DMS53 treated with DMSO at 0.1 percent for 48 hours (cell line): ENCODE measurements around the gene PAPPA.

Experiments
- DNase-seq: peaks from one replicate; lab custom pipeline; 2025; ENCODE audit not compliant: unreplicated experiment; lab: John Stamatoyannopoulos, UW

PAPPA gene, protein sequence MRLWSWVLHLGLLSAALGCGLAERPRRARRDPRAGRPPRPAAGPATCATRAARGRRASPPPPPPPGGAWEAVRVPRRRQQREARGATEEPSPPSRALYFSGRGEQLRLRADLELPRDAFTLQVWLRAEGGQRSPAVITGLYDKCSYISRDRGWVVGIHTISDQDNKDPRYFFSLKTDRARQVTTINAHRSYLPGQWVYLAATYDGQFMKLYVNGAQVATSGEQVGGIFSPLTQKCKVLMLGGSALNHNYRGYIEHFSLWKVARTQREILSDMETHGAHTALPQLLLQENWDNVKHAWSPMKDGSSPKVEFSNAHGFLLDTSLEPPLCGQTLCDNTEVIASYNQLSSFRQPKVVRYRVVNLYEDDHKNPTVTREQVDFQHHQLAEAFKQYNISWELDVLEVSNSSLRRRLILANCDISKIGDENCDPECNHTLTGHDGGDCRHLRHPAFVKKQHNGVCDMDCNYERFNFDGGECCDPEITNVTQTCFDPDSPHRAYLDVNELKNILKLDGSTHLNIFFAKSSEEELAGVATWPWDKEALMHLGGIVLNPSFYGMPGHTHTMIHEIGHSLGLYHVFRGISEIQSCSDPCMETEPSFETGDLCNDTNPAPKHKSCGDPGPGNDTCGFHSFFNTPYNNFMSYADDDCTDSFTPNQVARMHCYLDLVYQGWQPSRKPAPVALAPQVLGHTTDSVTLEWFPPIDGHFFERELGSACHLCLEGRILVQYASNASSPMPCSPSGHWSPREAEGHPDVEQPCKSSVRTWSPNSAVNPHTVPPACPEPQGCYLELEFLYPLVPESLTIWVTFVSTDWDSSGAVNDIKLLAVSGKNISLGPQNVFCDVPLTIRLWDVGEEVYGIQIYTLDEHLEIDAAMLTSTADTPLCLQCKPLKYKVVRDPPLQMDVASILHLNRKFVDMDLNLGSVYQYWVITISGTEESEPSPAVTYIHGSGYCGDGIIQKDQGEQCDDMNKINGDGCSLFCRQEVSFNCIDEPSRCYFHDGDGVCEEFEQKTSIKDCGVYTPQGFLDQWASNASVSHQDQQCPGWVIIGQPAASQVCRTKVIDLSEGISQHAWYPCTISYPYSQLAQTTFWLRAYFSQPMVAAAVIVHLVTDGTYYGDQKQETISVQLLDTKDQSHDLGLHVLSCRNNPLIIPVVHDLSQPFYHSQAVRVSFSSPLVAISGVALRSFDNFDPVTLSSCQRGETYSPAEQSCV (N-terminal part only)

DNA sequence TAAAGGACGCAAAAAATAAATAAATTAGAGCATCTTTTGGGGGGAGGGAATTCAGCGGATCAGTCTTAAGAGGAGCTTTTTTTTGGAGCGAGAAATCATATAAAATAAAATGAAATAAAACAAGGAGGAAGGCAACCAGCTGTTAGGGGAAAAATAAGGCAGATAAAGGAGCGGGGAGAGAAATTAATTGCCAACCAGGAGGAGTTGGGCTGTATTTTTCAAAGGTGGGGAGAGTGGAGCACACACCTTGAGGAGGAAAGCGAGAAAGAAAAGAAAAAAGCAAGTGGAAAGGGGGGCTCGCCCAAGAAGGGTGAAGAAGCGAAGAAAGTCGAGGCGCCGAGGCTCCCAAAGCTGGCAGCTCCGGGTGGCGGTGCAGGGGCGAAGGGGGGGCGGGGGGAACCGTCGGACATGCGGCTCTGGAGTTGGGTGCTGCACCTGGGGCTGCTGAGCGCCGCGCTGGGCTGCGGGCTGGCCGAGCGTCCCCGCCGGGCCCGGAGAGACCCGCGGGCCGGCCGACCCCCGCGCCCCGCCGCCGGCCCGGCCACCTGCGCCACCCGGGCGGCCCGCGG, at the start of gene PAPPA:
Gene PAPPA (plus strand): TSS at position 27 of the 569 bp plus-strand sequence. CDS start 382 bp downstream, at position 409.
- no peak for DNase-seq

- DNase-seq, result no peak
Observed at GRCh38 chr9:116103976-116104820, 49.4 kb upstream of the PAPPA start.

GRCh38 chr9:116112236-116112635, 41.4 kb upstream of the PAPPA start:
- no peak for DNase-seq

DNA sequence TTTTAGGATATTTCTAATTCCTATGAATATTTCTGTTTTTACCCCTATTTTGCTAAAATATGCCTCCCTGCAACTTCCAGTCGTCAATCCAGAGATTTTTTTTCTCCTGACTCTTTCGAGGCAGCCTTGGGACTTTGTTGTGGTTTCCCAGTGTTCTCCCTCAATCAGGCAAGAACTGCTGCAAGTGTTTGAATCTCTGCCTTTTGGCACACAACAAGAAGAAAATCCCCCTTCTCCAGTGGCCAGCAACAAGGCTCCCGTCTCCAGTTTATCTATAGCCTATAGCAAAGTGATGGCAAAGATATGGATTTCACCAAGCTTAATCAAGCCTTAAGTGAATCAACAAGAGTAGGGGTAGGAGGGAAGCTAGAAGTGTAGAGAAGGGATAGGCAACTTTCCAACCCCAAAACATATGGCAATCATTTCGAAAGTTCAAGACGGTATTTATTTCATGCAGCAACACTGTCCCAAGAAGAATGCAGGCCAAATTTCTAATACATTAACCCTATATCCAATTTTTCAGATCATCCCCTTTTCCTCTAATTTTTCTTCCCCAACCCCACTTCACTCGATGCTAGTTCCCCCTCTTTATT, 37.7 kb upstream of the PAPPA start:
- DNase-seq, result no peak

DNA sequence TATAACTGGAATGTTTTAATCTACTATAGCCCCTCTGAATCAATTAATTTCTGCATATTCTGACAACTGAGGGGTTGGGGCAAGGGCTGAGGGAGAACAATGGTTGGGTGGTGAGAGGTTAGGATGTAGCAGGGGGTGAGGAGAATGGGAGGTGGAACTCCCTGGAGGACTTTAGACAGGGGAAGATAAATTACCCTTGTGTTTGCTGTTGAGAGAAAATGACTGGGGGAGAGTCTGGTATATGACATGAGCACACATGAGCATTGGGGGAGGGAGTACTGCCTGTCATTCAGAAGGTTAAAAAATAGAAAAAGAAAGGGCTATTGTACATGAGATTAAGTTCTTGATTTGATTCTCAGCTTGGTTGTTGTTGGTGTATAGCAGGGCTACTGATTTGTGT, 37.2 kb upstream of the PAPPA start:
- DNase-seq, result no peak

DNA sequence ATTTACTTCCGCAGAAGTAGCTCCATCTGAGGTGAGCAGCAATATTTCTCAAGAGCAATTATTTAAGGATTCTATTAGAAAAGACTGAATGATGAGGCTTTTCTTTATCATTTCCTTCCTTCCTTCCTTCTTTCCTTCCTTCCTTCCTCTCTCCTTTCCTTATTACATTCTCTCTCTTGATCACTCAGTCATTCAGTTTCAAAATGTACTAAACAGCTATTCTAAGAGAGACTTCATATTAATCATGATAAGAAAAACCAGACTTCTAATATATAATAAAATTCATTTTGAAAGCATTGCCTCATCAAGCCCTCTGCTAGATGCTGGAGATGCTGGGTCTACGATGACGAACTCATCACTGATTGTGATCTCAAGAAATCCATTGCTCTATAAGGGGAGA, 30.4 kb upstream of the PAPPA start:
- DNase-seq, result no peak

DNA sequence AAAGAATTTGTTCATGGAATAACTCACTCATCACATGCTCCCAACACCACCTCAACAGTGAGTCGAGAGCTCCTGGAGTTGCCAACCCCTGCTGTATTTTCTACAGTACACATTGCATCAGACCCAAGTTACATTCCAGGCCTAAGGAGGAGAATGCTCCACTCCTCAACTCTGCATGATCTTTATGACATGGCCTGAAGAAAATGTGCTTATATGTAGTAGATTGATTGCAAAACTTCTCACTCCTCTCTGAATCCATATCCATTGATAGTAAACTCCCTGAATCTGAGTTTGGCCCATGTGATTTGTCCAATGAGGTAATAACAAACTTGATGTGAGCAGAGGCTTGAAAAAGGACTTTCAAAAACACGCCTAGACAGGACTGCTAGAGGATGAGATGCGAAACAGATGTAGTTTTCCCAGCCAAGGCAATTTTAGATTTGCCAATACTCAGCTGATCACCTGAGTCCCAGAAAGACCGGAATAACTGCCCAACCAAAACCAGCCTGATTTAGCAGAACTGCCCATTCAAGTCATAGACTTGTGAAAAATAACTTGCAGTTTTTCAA, 29.0 kb upstream of the PAPPA start:
- no peak for DNase-seq

- DNase-seq, result no peak
Observed at GRCh38 chr9:116133163-116133562, 20.4 kb upstream of the PAPPA start.

DNA sequence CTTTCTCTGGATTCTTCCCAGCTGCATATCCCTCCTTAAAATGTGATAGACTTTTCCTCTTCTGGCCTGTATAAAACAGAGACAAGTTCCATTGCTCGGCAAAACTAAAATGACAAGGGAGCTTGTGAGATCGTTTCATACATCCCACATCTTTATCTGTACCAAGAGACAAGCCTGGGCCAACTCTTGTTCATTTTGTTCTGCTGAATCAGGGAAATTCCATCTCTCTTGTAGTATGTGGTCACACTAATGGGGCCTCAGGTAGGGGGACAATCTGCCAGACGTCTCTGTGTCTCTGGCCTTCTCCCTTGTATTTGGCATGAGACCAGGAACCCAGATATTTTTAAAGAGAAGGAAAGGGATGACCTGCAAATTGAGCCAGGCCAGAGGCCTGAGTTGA, 18.6 kb upstream of the PAPPA start:
- no peak for DNase-seq

DNA sequence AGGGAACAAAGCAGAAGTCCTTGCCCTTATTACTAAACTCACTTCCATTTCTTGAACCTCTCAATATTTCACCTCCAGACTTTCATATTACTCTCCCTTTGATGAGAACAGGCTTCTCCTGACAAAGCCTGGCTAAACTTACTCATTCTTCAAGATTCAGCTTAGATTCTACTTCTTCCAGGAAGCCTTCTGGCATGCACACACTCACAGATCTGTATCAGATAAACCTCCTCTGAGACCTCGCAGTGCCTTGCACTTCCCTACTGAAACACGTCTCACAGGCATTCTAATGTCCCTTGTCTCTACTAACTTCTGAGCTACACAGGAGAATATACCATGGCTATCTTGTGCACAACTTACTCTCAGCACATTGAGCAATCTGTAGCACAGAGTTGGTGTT, 16.6 kb upstream of the PAPPA start:
- DNase-seq, result no peak

- no peak for DNase-seq
Observed at GRCh38 chr9:116137581-116137980, 16.0 kb upstream of the PAPPA start.

DNA sequence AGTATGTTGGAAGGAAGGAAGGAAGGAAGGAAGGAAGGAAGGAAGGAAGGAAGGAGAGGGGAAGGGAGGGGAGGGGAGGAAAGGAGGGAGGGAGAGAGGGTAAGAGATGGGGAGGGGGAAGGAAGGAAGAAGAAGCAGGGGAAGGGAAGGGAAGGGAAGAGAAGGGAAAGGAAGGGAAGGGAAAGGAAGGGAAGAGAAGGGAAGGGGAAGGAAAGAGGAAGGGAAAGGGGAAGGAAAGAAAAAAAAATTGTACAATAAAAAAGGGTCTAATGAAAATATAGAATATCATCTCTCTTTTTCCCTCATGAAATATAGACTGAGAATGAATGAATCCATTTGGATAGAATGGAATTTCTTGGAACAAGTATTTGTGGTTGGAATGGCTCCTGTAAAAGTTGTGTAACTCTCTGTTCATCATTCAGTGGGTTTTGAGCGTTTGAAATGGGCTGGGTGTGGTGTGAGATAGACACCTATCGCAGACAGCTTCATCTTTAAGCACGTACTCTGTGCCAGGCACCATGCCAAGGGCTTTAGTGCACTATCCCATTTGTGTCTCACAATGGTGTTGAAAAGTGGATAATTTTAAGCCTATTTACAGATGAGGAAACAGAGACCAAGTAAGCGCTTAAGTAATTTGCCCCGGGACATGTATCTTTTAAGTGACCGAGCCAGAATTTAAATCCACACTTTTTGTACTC, 11.6 kb upstream of the PAPPA start:
- DNase-seq, result no peak

DNA sequence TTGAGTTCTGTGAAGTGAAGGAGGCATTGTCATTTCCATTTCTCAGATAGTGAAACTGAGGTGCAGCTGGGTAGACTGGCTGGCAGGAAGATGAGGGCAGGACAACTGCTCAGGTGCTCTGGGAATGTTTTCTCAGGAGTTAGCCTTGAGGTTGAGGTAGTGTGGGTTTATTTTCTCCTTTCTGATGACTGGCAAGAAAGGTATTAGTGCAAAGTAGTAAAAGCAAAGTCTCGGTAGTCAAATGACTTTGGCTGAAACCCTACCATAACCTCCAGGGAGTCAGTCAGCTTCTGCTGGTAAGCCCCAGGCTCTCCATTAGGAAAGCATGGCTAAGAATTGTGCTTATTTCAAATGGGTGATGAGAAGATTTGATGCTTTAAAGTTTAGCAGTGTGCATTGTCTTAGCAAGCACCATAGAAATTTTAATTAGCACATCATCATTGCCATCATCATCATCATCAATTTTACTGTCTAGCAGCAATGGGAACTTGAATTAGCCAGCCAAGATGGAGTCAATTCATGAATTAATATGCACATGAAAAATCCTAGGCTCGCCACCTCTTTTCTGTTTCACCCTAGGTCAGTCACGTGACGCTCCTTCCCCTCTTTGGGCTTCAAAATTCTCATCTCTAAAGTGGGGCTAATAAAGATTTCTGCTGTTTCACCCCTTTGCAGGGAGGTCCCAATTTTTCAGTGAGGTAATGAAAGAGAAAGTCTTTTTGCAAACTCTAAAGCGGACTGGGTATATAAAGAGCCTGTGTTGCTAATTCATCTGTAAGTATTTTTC, 10.7 kb upstream of the PAPPA start:
- DNase-seq, result no peak

DNA sequence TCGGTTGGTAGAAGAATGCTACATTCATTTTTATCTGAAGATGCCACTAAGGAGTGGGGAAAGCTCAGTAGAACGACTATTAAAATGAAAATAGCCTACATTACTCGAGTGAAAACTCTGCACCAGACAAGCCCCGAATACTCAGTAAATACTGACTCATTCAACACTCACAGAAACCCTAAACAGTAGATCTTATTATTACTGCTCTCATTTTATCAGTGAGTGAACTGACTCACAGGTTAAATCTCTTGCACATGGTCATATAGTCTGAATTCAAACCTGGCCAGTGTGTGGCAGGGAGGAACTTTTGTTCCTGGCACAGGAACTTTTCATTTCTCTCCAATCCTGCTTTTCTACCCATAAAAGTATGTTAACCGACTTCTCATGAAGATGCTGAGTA, 9.6 kb upstream of the PAPPA start:
- DNase-seq, result no peak

DNA sequence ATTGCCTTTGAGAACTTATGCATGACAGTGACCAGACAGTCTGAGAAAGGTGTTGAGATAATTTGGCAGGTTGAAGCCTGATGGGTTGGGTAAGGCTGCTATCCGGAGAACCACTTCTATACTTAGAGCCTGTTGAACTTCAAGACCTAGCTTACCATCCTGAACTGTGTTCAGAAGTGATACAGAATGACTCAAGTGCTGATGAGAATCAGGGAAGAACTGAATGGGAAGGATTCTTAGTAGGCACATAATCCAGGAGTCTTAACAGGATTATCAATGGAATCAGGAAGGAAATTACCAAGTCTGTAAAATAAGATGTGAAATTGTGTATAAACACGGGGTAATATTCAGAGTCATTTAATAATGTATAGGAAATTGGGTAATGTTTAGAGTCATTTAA, 9.0 kb upstream of the PAPPA start:
- DNase-seq, result no peak

- DNase-seq, result no peak
Observed at GRCh38 chr9:116145036-116145435, 8.6 kb upstream of the PAPPA start.

DNA sequence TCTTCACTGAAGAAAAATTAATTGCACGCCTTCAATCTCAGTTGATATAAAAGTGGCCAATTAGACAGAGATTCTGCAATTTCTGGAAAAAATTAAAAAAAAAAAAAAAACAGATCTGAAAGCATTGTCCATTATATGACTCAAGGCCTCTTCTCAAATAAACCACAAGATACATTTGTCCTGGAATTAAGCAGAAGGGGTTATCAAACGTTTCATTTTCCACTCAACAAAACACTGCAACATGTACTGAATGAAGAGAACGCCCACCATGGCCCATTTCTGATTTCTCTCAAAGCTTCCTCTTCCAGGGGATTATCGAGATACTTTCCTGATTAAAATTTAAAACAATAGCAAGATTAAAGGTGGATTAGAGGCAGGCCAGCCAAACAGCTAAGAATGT, 5.8 kb upstream of the PAPPA start:
- DNase-seq, result no peak

GRCh38 chr9:116149844-116150243, 3.7 kb upstream of the PAPPA start:
- peak; percentile 18 for DNase-seq
